ENCODE results near the gene TNK2.

TNK2 gene

GRCh38 chr3:195844671-195845218 lies 63.6 kb downstream of the TNK2 start:
- no peak for DNase-seq (ENCODE audit: extremely low read depth, low read depth)
- no peak for TF ChIP-seq CTCF (IDR thresholded peaks at IDR 0.05; ENCODE audit: low read depth, low read length, missing control alignments)
- no peak overlapping the region for H3K4me3 ChIP-seq (replicated peaks; ENCODE audit: low read depth, low read length)

GRCh38 chr3:195839260-195840010 lies 68.9 kb downstream of the TNK2 start:
- DNase-seq (ENCODE audit: extremely low read depth, low read depth) = no peak
- H3K4me3 ChIP-seq (replicated peaks; ENCODE audit: low read depth, low read length) = no peak overlapping the region
- no peak for TF ChIP-seq CTCF (IDR thresholded peaks at IDR 0.05; ENCODE audit: low read depth, low read length, missing control alignments)

GRCh38 chr3:195838714-195839113 lies 69.6 kb downstream of the TNK2 start:
- no peak overlapping the region for H3K4me3 ChIP-seq (replicated peaks; ENCODE audit: low read depth, low read length)
- TF ChIP-seq CTCF (IDR thresholded peaks at IDR 0.05; ENCODE audit: low read depth, low read length, missing control alignments) = no peak
- no peak for DNase-seq (ENCODE audit: extremely low read depth, low read depth)

GRCh38 chr3:195836476-195837135 lies 71.7 kb downstream of the TNK2 start:
- DNase-seq (ENCODE audit: extremely low read depth, low read depth) = no peak
- TF ChIP-seq CTCF (IDR thresholded peaks at IDR 0.05; ENCODE audit: low read depth, low read length, missing control alignments) = no peak
- no peak overlapping the region for H3K4me3 ChIP-seq (replicated peaks; ENCODE audit: low read depth, low read length)

- no peak for DNase-seq (ENCODE audit: extremely low read depth, low read depth)
- no peak overlapping the region for H3K4me3 ChIP-seq (replicated peaks; ENCODE audit: low read depth, low read length)
- no peak for TF ChIP-seq CTCF (IDR thresholded peaks at IDR 0.05; ENCODE audit: low read depth, low read length, missing control alignments)
Measured at GRCh38 chr3:195835791-195836190, 72.6 kb downstream of the TNK2 start.

- no peak for DNase-seq (ENCODE audit: extremely low read depth, low read depth)
- TF ChIP-seq CTCF (IDR thresholded peaks at IDR 0.05; ENCODE audit: low read depth, low read length, missing control alignments) = no peak
- H3K4me3 ChIP-seq (replicated peaks; ENCODE audit: low read depth, low read length) = no peak overlapping the region
Measured at GRCh38 chr3:195834675-195835583, 73.4 kb downstream of the TNK2 start.
